ENCODE results near the gene DEF6. TPM values are rescaled to one million over a fixed set of nuclear protein-coding genes. Genes with fewer than 3 reads are reported as not detected.

The DEF6 gene
- polyA plus RNA-seq, 4 donors = 3.2 to 7.0 (median 4.6) TPM

DNA sequence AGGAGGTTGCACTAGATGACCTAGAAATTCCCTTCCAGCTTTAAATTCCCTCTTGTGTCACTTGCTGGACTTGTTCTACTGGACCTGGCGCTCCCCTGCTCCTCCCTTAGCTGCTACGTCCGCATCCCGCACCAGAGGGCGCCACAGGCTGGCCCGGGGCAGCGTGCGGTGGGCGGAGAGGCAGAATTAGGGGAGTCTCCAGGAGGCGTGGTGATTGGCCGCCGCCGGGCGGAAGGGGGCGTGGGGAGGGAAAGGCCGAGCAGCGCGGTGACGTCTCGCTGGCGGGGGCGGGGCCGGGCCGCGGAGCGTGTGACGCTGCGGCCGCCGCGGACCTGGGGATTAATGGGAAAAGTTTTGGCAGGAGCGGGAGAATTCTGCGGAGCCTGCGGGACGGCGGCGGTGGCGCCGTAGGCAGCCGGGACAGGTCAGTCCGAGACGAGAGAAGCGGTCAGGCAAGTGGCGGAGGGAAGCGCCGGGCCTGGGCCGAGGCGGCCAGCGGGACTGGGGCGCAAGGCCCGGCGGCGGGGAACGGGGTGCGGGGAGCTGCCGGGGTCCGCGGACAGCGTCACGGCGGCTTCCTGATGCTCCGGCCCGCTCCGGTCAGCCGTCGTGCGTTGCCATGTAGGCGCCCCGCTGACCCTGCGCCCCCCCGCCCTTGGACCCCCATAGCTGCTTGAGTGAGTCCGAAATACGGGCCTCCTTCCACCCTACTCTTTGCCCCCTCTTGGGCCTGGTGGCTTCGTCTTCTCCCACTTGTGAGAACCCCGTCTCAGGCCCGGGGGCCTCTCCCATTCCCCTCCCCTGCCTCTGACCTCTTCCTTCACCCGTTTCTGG is 44.9 kb downstream of the DEF6 start, which contains the start of gene PPARD:
Gene PPARD, plus strand, starts transcription at position 301 of the 834 bp plus-strand sequence. CDS start 68,530 bp downstream, outside the sequence.
- DNase-seq (ENCODE audit: low read depth in 4 of 4, low spot score in 2 of 4) = peak; percentile 79 to 94 (median 92)

DNA sequence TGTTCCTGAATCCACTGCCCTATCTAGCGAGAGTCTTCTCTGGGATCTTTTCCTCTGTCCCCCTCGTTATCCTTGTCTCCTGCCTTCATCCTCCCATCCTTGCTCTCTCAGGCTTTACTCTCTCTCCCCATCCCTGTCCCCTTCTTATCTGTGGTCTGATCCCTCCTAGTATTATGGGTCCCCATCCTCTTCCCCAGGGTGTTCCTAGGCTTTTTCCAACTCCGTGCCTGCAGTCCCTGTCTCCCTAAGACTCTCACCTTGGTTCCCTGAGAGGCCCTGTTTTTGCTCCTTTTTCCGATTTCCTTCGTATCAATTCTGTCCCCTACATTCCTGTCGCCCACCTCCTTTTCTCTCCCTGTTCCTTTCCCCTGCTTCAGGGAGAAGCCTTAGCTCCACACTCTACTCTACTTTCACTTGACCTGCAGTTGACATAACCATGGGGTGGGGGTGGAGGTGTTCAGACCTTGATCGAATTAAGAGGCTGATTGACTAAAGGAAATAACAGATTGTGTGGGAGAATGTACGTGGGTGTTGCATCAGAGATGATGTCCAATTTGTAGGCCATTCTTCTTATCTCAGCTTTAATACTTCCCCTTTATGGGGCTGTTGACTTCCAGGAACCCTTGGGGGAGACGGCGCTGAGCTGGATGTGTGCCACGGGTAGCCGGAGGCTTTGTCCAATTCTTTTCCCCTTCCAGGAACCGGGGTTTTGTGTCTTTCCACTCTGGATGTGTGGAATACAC is 45.6 kb downstream of the DEF6 start:
- DNase-seq (ENCODE audit: low read depth in 4 of 4, low spot score in 2 of 4) = peak in 1 of 4 donors; percentile 13

DNA sequence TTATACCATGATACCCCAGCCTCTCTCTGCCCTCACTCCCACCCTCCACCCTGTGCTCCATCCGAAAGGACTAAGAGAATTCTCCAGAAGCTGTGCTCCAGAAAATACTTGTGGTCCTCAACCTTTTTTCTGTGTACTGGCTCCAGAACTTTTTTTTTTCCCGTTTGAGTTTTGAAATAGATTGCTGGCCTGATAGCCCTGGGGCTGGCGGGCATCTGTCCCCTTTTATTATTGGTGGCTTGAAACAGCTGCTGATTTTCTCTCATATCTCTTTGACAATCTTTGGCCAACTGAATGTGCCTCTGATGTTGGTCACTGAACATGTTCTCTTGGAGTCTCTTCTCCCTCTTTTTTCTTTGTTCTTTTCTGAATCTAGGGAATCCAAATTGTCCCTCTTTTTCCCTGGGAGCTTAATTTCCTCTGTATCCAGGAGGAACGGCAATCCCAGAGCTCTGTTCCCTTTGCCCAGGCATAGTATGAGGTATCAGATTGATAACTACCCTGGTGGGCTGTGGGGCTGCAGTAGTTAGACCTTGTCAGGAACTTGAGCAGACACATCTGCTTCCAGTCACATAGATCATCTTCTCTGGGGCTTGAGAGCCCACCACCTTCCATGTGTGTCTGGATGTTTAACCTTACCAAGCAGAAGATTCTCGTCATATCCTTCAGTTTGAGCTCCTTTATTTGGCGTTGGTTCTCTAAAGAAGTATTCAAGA is 46.4 kb downstream of the DEF6 start:
- no peak for DNase-seq (ENCODE audit: low read depth in 4 of 4, low spot score in 2 of 4)

DNA sequence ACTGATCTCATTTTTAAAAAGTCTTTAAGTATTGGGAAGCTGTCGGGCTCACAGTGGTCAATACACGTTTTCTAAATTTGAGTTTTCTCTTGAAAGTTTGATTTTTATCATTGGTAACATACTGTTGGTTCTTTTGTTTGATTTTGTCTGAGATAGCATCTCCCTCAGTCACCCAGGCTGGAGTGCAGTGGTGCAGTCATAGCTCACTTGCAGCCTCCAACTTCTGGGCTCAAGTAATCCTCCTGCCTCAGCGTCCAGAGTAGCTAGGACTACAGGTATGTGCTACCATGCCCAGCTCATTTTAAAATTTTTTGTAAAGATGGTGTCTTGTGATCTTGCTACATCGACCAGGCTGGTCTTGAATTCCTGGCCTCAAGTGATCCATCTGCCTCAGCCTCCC is 53.8 kb downstream of the DEF6 start:
- DNase-seq (ENCODE audit: low read depth in 4 of 4, low spot score in 2 of 4) = no peak

DNA sequence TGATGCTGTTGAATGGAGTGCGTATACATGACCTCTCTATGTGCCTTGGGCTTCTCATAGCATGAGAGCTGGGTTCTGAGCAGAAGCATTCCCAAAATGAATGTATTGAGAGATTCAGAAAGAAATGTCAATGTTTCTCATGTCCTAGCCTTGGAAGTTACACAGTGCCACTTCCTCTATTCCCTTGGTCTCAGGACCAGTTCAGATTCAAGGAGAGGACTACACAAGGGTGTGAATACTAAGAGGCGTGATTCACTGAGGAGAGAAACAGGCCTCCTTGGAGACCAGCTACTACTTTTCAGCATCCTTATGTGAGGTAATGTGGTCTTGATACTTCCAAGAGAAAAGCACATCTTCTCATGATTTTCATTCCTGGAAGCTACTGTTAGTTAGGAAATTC is 55.1 kb downstream of the DEF6 start:
- DNase-seq (ENCODE audit: low read depth in 4 of 4, low spot score in 2 of 4) = no peak

DNA sequence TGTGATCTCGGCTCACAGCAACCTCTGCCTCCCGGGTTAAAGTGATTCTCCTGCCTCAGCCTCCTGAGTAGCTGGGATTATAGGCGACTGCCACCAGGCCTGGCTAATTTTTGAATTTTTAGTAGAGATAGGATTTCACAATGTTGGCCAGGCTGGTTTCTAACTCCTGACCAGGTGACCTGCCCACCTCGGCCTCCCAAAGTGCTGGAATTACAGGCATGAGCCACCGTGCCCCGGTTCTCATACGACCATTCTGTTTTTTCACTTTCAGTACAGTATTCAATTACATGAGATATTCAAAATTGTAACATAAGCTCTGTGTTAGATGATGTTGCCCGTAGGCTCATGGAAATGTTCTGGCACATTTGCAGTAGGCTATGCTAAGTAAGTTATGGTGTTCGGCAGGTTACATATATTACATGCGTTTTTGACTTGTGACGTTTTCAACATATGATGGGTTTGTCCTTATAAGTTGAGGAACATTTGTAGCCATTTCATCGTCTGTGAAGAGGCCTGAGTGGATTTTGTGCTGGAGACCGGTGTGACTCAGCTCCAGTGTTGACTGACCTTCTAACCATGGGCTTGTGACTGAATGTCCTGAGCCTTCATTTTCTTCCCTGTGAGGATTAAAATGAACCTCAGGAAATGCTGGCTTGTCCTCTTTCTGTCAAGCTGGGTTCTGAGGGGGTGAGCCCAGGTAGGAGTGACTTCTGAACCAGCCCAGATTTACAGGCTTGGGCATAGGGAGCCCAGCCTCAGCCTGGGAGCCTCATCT is 56.9 kb downstream of the DEF6 start:
- DNase-seq (ENCODE audit: low read depth in 4 of 4, low spot score in 2 of 4) = no peak

DNA sequence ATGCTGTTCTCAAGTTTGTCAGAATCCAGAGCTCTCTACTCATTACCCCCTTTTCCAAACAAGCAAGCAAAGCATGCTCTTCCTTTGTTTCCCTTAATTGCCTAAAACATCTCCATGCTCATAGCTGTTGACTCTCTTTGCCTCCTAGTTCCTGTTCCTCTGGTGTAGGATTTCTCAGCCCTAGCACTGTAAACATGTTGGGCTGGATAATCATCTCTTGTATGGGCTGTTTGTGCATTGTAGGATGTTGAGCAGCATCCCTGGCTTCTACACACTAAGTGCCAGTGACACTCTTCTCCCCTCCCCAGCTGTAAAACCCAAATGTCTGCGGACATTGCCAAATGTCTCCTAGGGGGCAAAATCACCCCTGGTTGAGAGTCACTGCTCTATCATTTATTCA is 58.8 kb downstream of the DEF6 start:
- DNase-seq (ENCODE audit: low read depth in 4 of 4, low spot score in 2 of 4) = no peak

DNA sequence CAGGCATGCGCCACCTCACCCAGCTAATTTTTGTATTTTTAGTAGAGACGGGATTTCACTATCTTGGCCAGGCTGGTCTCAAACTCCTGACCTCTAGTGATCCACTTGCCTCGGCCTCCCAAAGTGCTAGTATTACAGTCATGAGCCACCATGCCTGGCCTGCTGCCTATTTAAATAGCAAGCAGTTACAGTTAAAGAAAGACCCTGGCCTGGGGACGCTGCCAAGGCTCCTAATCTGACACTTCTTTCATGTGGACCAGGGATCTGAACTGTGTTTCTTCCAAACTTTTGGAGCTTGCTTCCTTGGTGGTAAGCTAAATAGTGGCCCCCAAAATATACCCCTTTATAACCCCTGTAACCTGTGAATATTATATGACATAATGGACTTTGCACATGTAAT is 60.1 kb downstream of the DEF6 start:
- no peak for DNase-seq (ENCODE audit: low read depth in 4 of 4, low spot score in 2 of 4)

DNA sequence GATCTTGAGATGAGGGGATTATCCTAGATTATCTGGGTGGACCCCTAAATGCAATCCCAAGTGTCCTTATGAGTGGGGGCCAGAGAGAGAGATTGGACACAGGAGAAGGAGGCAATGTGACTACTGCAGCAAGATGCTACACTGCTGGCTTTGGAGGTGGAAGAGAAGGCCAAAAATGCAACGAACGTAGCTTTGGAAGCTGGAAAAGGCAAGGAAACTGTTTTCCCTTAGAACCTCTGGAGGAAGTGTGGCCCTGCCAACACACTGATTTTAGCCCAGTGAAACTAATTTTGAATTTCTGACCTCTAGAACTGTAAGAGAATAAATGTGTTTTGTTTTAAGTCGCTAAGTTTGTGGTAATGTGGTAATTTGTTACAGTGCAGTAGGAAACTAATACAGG is 60.5 kb downstream of the DEF6 start:
- DNase-seq (ENCODE audit: low read depth in 4 of 4, low spot score in 2 of 4) = no peak

DNA sequence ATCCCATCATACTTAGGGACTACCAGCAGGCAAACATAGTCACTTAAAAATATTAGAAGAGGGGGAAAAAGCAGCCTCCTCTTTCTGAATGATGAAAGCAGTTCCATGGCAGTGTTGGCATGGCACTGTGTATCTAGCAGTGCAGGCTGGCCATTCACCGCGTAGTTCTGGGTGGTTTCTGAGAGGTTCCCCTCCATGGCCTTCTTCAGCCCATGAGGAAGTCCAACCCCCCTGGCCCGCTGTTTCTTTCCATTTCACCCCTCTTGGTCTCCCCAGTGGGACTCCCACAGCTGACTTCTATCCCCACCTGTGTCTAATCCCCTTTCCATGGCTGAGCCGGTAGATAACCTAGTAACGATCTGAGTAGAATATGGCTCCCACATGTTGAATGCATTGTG is 61.7 kb downstream of the DEF6 start:
- DNase-seq (ENCODE audit: low read depth in 4 of 4, low spot score in 2 of 4) = no peak

DNA sequence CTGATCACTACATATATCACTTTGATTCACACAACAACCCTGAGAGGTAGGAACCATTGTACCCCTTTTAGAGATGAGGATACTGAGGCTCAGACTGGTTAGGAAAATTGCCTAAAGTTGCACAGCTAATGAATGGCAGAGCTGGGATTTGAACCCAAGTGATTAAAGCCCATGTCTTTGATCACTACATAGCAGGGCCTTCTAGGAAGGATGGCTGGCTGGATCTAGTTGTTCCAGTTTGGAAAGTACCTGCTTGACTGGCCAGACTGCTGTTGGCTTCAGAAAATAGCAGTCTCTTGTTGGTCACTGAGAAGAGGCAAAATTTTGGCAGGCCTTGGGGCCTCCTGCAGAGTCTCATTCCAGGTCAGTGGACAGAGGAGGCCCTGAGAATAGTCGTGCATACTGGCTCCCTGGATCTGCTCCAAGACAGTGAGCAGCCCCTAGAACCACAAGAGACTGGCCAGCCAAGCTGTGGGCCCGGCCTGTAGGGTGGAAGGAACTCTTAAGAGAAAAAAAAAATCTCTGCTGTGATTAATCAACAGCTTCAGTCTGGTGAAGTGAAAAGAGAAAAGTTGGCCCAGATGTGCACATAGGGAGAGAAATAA is 62.2 kb downstream of the DEF6 start:
- DNase-seq (ENCODE audit: low read depth in 4 of 4, low spot score in 2 of 4) = no peak

DNA sequence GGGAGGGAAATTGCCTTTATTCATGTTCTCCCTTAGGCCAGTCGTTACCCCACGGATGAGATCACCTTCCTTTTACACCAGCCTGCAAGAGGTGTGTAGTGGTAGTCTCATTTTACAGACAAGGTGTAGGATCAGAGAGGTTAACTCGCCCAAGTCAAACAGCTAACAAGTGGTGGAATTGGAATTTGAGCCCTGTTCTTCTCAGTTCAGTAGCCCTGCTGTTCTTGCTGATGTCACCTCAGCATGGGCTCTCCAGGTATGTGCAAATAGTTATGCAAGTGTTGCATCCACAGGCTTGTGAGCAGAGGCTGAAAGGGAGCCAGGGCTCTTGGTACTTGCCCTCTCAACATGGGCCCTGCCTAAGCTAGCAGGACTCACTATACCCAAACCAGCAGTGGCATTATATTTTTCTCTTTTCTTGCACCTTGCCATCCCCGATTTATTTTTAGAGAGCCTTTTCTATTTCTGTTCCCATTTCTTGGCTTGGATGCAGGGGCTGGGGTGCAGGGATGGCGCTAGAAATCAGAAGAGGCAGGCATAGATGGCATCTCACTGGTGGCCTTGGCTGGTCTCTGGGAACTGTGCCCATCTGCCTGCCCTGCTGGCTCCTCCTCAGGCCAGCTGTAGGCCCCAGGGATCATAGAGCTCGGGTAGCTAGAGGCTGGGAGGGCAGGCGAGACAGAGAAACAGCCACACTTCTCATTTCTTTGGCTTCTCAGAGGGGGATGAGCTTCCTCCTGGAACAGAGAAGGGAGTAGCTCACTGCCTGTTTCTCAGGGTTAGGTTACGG is 62.9 kb downstream of the DEF6 start:
- DNase-seq (ENCODE audit: low read depth in 4 of 4, low spot score in 2 of 4) = no peak

DNA sequence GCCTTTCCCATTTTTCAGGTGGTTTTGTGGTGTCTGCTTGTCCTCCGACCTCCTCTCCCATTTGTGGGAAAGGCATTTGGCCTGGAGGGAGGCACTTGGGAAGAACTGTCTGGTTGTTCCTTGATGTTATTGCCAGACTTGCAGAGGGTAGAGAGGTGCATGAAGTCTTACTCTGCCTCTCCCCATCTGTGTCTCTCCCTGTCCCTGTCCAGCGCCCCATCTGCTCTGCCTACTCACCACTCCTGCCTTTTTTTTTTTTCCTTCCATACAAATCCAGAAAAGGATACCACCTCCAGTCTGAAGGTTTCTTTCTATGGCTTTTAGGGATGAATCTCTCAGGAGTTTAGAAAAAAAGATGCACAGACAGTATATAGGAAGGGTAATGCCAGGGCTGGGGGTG is 64.6 kb downstream of the DEF6 start:
- DNase-seq (ENCODE audit: low read depth in 4 of 4, low spot score in 2 of 4) = no peak

DNA sequence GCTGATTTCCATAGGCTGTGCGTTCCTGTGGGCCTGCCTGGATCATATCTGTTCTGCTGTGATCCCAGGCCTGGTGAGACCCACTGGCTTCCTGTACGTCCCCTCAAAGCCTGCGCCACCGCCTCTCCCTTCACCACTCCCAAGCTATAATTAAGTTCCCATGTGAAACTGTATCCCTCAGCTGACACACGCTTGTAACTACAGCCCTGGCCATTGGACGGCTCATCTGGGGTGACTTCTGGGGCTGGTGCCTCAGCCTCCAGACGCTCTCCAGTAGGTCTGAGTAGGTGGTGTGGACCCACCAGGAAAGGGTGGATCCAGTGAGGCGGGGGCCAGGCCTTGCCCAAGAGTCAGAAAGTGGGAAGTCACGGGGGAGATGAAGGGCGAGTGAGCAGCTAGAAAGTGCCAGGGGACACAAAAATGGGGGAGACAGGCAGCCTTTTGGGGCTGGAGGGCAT is 65.7 kb downstream of the DEF6 start:
- peak in 1 of 4 donors; percentile 63 for DNase-seq (ENCODE audit: low read depth in 4 of 4, low spot score in 2 of 4)

DNA sequence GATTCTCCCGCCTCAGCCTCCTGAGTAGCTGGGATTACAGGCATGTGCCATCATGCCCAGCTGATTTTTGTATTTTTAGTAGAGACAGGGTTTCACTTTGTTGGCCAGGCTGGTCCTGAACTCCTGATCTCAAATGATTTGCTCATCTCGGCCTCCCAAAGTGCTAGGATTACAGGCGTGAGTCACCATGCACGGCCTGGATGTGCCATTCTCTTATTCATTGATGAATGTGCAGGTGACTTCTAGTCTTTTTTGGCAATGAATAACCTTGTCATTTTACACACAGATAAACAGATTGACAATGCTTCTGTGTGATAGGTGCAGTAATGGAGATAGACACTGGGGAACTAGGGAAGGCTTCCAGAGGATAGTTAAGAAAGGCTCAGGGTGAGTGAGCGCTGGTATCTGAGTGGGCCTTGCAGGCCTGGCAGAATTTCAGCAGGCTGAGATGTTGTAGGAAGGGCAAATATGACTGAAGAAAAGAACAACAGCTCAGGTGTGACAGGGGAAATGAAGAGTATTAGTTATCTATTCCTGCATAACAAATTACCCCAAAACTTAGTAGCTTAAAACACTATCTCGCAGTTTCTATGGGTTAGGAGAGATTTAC is 68.1 kb downstream of the DEF6 start:
- no peak for DNase-seq (ENCODE audit: low read depth in 4 of 4, low spot score in 2 of 4)

DNA sequence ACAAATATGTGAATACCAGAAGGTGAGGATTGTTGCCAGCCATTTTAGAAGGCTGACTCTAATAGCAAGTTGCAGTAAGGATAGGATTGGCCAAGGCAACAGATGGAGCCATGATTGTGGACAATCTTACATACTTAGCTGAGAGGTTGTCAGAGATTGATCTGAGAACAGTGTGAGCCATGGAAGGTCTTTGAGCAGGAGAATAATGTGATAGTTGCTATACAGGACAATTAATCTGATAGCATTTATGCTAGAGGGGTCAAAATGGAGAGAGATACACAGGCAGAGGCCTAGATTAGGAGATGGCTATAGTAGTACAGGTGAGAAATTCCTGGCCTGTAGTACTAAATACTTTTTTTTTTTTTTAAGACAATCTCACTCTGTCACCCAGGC is 68.6 kb downstream of the DEF6 start:
- DNase-seq (ENCODE audit: low read depth in 4 of 4, low spot score in 2 of 4) = no peak

DNA sequence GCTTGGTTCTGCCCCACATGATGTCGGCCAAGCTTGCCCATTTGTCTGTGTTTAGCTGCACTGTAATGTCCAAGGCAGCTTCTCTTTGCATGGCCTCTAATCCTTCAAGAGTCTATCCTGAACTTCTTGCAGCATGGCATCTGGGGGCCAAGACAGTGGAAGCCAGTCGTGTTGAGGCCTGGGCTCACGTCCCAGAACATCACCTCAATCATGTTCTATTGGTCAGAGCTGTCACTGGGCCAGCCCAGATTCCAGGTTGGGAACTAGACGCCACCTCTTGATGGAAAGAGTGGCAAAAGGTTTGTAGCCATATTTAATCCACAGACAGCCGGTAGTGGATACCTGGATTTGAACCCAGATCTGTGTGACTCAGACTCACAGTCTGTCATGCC is 70.0 kb downstream of the DEF6 start:
- no peak for DNase-seq (ENCODE audit: low read depth in 4 of 4, low spot score in 2 of 4)

DNA sequence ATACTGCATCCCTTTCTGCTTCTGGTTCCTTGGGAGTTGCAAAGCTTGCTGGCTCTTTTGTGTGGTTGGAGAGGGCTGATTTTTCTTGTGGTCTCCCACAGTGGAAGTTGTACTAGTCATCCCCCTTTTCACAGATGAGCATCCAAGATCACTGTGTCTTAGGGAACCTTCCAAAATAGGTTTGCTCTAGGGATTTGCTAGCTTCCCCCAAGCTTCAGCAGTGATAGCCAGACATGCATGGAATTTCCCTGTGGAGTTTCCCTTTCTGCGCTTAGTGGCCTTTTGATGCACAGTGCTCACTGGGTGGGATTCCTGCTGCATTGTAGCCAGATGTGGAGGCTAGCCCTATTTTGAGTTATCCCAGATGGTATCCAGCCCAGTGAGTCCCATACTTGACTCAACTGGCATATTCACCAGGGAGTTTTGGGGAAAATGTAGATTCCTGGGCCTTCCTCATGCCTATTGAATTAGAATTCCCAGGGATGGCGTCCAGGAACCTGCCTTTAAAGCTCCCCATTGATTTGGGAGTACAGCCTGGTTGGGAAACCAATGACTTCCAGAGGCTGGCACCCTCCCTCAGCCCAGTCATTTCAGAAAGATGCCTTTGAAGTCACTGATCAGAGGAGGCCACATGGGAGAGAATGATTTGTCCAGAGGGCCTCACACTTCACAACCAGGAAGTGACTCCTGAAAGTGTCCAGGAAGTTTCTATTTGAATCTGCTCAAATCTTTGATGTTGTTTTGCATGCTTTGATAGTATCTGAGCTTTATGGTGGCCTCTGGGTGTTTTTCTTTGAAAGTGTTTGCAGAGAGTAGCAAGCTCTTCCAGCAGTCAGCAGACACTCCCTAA is 70.6 kb downstream of the DEF6 start:
- DNase-seq (ENCODE audit: low read depth in 4 of 4, low spot score in 2 of 4) = no peak

Measured in left renal cortex interstitium (tissue), 4 donors.